Stimulated activated CD8-positive, alpha-beta memory T cell treated with anti-CD3 and anti-CD28 coated beads, Interleukin-12 subunit alpha, Interleukin-12 subunit beta, amount 100 ng/mL, for 24 hours (primary cell): ENCODE data around the gene GOLGA3.
"Not testable (repeated sequence)": the region's sequence is repeated elsewhere in the genome, so short reads cannot be mapped to it uniquely, and the experiment has no call there.

ENCODE experiments used
- DNase-seq: peaks from one replicate; pipeline ENCODE4 v3.0.0-alpha.2; 2020; ENCODE audit errors: extremely low read depth

Gene GOLGA3

DNA sequence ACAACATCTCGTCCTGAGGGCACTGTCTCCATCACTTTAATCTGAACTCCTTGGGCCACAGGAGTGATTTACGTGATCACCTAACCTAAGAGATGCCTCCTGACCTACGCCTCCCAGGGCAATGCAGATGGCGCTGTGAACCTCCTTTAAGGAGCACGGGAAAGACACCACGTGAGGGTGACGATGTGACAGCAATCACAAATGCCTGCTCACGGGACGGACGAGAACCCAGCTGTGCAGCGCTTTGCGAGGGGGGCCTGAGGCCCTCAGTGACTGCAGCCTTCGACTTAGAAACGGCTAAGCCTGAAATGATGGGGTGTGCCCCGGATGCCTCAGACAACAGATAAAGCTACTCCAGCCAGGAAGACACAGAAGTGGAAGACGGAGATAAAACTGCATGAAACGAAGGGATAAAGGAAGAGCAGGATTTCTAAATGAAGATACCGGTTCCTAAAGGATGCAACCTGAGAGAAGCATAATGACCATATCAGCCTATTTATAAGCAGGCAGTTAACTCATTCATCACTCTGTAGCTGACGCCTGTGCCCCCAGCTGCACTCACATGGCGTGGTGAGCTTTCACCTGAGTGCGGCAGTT lies 13.9 kb upstream of the GOLGA3 start:
- no peak for DNase-seq

DNA sequence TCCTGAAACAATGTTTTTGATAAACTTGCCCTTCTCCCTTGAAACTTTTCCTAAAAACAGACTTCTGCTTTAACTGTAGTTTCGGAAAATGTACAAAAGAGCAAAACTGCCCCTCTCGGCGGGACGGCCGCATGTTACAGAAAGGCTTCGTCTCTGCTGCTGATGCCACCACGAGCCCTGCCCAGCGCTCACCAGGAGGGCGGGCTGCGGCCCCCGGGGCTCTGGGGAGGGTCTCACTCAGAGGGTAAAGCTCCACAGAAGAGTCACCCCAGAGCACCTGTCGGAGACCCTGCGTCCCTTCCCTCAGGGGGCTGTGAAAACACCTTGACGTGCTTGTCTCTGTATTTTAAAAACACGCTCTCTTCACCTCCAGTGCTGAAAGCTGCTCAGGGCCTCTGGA lies 12.5 kb upstream of the GOLGA3 start:
- no peak for DNase-seq

DNA sequence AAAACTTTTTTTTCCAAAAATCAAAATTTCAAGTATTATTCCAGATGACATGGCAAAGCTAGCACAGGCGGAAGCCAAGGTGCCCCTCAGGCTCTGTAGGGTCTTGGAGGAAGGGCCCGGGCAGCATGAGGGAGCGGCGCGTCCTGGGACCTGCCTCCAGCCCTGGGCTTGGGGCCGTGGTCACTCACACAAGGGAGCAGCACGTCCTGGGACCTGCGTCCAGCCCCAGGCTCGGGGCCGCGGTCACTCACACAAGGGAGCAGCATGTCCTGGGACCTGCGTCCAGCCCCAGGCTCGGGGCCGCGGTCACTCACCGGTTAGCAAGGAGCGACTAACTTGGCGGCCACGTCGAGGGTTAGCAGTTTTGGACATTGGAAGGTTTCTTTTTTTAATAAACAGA lies 11.9 kb upstream of the GOLGA3 start:
- no peak for DNase-seq

DNA sequence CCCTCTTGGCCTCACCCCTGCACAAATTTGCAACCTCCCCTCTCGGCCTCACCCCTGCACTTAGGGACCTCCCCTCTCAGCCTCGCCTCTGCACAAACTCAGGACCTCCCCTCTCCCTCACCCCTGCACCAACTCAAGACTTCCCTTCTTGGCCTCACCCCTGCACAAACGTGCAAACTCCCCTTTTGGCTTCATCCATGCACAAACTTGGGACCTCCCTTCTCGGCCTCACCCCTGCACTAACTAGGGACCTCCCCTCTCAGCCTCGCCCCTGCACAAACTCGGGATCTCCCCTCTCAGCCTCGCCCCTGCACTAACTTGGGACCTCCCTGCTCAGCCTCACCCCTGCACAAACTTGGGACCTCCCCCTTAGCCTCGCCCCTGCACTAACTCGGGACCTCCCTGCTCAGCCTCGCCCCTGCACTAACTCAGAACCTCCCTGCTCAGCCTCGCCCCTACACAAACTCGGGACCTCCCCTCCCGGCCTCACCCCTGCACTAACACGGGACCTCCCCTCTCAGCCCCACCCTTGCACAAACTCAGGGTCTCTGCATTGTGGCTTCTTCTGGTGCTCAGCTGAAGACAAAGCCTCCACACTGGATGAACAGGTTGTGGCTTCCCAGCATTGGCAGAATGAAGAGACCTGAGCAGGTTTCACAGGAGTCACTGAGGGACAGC lies 11.0 kb upstream of the GOLGA3 start:
- DNase-seq = no peak

DNA sequence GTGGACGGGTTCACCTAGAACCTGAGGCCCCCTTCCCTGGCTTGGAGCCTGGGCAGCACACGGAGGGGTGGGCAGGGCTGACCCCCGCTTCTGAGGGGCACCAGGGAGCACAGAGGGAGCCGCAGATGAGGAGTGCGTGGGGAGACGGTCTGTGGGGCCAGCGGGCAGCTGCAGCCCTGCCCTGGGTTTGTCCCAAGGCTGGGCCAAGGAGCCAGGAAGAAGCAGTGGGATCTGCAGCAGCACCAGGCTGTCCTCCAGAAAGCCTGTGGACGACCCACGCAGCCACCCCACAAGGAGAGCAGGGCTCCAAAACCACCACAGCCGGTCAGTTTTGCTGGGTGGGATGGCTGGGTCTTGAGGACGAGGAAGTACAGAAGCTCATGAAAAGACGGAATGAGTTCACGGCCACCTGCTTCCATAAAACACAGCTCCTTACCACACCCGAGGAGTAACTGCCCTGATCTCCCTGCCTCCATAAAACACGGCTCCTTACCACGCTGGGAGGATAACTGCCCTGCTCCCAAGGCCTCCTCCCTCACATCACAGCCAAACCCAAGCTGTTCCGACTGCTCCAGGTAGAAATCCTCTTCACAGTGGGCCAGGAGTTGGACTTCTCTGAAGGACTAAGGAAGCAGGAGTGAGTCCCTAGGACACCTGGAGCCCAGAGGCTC lies 9.9 kb upstream of the GOLGA3 start:
- DNase-seq = no peak

DNA sequence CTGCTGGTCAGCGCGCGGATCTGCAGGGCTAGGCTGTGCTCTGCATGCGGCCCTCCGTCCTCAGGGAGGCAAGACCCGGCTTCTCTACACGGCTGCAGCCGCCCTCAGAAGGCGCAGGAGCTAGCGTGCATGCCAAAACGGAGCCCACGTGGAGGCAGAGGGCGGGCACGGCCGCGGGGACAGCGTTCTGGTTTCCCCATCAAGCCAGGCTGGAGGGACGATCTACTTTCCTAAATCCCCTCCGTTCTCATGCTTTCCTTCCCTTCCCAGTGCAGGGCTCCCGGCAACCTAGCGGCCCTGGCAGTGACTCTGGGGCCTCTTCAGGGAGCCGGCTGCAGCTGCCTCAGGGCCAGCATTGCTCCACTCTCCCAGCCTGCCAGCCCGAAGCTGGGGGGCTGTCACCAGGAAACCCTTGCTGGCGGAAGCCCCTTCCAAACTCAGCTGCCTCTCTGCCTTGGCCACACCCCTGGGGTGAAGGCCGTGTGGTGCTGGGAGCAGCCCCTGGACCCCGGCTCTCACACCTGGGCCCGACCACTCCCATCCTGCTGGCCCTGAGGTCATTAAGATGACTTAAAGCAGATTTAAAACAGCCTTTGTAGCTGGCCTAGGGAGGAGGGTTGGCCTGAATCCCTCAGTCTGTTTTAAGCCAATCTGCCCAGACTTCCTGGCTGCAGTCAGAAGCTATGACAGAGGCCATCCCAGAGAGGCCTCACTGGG lies 9.2 kb upstream of the GOLGA3 start:
- DNase-seq = no peak

DNA sequence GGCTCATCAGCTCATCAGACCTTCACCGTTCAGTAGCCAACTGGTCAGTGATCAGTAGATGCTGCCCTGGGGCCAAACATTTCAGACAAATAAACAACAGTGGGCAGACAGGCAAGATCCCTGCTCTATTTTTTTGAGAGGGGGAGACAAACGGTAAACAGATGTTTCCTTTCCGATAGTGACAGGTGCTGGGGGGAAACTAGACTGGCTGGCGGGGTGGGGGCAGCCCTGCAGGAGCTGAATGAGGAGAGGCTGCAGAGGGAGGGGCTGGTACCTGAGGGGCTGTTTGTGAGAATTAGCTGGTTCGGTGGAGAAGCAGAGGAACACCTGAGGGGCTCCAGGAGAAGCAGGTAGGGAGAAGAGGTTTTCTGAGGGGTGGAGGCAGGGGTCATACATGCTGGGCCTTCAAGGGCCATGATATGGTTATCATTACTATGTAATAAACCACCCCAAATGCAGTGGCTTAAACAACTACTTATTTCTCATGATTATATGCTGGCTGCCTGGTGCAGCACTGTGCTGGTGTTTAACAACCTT lies 8.2 kb upstream of the GOLGA3 start:
- no peak for DNase-seq

DNA sequence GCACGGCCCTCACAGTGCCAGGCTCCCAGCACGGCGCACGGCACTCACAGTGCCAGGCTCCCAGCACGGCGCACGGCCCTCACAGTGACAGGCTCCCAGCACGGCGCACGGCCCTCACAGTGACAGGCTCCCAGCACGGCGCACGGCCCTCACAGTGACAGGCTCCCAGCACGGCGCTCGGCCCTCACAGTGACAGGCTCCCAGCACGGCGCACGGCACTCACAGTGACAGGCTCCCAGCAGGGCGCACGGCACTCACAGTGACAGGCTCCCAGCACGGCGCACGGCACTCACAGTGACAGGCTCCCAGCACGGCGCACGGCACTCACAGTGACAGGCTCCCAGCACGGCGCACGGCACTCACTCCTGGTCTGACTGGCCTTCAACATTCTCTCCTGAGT lies 7.6 kb upstream of the GOLGA3 start:
- not testable (repeated sequence) for DNase-seq

DNA sequence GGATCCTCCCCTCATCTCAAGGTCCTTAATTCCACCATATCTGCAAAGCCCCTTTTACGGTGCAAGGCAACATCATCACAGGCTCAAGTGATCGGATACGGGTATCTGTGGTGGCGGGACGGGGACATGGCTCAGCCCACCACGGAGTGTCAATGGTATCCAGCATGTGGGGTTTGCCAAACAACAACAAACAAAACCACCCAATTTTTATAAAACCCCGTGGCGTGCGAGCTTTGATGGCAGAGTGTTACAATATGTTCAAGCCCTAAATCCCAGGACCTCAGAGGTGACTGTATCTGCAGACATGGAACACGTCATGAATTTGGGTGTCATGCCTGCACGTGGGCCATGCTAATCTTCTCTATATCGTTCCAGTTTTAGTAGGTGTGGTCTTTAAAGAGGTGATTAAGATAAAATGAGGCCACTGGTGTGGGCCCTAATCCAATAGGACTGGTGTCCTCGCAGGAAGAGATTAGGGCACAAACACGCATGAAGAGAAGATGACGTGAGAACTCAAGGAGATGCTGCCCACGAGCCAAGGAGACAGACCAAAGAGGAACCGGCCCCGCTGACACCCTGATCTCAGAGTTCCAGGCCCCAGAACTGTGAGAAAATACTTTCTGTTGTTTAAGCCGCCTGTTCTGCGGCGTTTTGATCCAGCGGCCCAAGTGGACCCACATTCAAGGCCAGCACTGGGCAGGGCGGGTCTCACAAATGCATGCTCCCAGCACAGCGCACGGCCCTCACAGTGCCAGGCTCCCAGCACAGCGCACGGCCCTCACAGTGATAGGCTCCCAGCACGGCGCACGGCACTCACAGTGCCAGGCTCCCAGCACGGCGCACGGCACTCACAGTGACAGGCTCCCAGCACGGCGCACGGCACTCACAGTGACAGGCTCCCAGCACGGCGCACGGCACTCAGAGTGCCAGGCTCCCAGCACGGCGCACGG lies 6.7 kb upstream of the GOLGA3 start:
- DNase-seq = no peak

DNA sequence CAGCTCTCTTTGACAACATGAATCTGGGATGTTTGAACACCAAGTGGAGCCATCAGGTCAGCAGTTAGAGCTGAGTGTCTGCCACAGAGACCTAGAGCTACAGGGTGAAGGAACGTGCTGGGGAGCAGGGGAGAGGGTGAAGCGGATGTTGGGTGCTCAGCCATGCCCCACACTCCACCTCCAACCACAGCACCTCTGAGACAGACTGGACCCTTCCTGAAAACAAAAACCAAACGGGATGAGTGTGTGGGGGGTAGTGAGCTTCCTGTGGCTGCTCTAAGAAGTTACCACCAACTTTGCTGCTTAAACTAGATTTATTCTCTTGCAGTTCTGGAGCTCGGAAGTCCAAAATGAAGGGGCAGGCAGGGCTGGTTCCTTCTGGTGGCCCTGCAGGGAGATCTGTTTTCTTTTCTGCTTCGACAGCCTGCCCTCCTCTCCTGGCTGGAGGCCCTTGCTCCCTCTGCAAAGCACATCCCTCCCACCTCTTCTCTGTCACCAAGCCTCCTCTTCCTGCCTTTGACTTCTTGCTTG lies 5.6 kb upstream of the GOLGA3 start:
- peak; percentile 5 for DNase-seq

DNA sequence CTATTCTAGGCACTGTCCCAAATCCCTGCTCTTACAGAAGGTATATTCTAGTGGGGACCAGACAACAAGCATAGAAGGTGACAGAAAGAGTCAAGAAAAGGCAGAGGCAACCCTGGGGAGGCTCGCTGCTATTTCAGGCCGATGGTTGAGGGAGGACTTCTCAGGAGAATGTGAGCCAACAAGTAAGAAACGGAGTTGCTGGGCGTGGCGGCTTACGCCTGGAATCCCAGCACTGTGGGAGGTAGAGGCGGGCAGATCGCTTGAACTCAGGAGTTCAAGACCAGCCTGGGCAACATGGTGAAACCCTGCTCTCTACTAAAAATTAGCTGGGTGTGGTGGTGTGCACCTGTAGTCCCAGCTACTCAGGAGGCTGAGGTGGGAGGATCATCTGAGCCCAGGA lies 4.7 kb upstream of the GOLGA3 start:
- no peak for DNase-seq

DNA sequence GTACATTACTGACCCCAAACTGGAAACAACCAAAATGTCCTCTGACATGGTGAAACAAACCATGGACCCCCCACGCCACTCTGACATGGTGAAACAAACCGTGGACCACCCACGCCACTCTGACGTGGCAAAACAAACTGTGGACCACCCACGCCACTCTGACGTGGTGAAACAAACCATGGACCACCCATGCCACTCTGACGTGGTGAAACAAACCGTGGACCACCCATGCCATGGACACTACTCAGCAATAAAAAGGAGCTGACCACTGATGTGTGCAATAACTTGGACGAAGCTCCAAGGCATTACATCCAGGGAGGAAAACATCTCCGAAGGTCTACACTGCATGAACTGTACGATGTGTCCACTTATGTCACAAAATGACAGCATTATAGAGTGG lies 3.1 kb upstream of the GOLGA3 start:
- no peak for DNase-seq

DNA sequence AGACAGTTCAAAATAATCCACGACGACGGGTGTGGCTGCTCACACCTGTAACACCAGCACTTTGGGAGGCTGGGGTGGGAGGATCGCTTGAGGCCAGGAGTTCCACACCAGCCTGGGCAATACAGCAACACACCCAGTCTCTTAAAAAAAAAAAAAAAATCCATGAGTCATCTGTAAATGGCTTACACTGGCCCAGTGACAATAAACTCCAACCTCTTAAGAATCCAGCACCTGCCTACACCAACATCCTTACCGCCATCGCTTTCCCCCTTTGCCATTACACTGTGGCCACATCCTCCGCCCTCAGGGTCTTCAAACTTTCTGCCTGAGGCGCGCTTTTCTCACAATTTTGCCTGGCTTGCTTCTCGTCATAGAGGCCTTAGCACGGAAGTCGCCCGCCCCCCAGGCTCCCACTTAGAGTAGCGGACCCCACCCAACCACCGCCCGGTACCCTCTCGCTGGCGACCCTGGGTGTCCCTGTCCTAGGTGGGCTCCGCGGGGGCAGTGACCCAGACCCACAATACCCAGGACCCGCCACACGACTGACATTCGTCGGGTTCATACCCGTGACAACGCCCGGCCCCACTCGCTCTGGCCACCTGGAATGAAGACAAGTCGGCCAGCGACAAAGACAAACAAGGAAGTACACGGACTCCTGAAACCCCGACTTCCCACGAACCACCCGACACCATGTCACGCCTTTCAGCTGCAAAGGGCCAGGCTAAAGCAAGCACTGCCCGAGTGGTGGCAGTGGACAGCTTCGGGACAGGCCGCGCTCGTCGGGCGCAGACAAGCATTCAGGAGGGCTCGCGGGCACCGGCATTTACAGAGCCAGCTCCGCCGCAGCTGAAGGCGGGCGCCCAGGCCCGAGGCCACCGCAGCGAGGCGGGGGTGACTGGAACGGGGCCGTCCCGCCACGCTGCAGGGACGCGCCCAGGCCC lies 636 bp downstream of the GOLGA3 start:
- no peak for DNase-seq

DNA sequence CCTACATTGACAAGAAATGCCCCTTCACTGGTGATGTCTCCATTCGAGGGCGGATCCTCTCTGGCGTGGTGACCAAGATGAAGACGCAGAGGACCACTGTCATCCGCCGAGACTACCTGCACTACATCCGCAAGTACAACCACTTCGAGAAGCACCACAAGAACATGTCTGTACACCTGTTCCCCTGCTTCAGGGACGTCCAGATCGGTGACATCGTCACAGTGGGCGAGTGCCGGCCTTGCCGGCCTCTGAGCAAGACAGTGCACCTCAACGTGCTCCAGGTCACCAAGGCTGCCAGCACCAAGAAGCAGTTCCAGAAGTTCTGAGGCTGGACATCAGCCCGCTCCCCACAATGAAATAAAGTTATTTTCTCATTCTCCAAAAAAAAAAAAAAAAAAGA lies 2.8 kb downstream of the GOLGA3 start:
- DNase-seq = no peak

DNA sequence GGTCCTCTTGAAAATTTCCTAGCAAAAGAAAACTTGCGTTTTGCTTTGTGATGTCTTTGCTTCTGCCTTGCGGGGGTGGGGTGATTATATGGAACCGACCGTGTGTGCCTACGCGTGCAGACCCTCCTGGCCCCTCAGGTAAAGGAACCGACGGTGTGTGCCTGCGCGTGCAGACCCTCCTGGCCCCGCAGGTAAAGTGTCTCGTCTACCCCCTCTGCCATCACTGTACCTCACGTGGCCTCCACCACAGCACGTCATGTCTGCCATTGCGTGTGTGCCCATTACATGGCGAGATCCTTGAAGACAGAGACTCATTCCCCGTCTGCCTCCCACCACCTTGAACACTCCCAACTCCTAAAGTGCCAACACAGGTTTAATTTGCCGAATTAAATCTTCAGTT lies 3.6 kb downstream of the GOLGA3 start:
- no peak for DNase-seq

DNA sequence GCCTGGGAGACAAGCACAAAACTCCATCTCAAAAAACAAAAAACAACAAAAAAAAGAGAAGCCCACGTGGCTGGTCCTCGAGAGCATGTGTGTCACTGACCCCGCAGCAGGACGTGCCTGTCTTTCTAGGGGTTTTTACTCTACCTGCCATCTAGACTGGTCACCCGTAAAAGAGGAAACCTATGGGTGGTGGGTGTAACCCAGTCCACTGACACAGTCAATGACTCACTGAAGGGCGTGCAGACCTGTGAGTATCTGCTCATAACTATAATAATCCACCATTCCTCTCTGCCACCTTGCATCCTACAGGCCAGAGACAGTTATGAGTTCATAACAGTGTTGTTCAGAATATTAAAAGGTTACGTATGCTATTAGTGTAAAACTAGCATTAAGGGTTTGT lies 4.6 kb downstream of the GOLGA3 start:
- DNase-seq = no peak

DNA sequence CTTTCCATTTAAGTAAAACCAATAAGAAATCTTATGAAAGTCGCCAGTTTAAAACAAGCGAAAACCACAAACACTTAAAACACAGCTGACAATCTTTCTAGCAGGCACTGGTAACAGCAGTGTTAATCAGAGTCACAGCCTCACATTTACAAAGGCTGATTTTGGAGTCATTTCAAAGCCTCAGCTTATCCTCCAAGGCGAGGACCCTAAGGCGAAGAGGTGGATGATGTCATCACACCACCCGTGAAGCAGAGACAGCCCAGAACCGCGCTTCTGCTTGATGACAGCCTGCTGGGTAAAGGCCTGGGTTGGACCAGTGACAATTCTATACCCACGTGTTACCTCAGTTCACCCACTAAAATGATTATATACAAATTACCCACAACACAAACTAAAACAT lies 10.1 kb downstream of the GOLGA3 start:
- DNase-seq = no peak

DNA sequence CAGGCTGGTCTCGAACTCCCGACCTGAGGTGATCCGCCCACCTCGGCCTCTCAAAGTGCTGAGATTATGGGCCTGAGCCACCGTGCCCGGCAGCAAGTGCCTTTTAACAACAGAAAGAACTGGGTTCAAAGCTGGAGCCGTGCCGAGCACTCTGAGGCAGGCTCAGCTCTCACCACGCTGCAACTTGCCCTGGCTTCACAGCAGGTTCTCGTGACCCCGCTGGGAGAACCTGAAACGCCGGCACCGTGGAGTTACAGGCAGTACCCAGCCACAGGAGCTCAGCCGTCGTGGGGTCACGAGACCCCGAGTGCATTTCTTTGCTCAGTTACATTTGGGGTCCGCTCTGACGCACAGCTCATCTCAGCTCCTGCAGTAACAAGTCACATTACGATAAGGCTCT lies 14.4 kb downstream of the GOLGA3 start:
- no peak for DNase-seq

DNA sequence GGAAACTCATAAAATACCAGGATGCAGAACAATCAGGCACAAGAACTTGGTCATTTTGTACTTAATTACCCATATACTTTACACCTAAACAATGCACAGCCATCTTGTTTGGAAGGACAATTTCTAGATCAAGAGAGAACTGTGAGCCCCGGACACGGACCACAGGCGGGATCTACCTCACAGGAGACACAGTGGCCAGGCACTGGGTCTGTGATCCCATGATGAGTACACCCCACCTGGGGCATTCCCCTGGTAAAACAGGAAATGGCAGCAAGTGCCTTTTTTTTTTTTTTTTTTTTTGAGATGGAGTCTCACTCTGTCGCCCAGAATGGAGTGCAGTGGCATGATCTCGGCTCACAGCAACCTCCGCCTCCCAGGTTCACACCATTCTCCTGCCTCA lies 15.2 kb downstream of the GOLGA3 start:
- DNase-seq = no peak
